ENCODE data around the gene JAZF1.

DNA sequence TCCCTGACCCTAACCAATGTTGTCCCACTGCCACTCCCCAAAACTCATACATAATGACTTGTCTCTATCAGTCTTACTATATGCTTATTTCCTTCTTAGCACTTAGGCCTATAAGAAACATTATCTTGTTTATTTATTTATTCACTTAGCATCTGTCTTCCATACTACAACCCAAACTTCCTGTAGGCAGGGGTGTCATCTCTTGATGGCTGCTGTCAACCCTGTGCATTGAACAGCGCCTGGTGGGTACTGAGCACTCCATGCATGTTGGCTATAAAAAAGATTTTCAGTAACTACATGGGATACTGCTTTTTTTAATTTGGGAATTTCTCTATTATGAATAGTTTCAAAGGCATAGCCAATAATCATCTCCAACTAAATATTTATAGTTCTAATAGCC is 46.7 kb downstream of the JAZF1 start:
- TF ChIP-seq, protein P1, sequence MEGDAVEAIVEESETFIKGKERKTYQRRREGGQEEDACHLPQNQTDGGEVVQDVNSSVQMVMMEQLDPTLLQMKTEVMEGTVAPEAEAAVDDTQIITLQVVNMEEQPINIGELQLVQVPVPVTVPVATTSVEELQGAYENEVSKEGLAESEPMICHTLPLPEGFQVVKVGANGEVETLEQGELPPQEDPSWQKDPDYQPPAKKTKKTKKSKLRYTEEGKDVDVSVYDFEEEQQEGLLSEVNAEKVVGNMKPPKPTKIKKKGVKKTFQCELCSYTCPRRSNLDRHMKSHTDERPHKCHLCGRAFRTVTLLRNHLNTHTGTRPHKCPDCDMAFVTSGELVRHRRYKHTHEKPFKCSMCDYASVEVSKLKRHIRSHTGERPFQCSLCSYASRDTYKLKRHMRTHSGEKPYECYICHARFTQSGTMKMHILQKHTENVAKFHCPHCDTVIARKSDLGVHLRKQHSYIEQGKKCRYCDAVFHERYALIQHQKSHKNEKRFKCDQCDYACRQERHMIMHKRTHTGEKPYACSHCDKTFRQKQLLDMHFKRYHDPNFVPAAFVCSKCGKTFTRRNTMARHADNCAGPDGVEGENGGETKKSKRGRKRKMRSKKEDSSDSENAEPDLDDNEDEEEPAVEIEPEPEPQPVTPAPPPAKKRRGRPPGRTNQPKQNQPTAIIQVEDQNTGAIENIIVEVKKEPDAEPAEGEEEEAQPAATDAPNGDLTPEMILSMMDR (IDR thresholded peaks at IDR 0.05): no peak
- TF ChIP-seq POLR2A (IDR thresholded peaks at IDR 0.05): no peak
